Right lobe of liver (tissue), 4 donors: ENCODE results near the gene PSMB7.

Source experiments
- POLR2A ChIP-seq: fragments of 450-650 bp; IDR thresholded peaks from one replicate; pipeline ENCODE4 v1.6.1; 2017; ENCODE audit warnings: antibody characterized with exemption, mild to moderate bottlenecking
- TF ChIP-seq, protein P1 (sequence below), 4 donors: fragments of 200-600 bp in 3 of 4; fragments of 450-650 bp in 1 of 4; IDR thresholded peaks; one replicate each; pipeline versions ENCODE4 v1.5.1 to v1.8.0; 2016 to 2022; ENCODE audit warnings: antibody characterized with exemption in 4 of 4, mild to moderate bottlenecking in 2 of 4
- donor health status: DM: no; HTN: no; CAD: no.
- donor health status: DM: no; HTN: no; CAD: no.
- donor health status: DM: no; HTN: yes; CAD: no.

DNA sequence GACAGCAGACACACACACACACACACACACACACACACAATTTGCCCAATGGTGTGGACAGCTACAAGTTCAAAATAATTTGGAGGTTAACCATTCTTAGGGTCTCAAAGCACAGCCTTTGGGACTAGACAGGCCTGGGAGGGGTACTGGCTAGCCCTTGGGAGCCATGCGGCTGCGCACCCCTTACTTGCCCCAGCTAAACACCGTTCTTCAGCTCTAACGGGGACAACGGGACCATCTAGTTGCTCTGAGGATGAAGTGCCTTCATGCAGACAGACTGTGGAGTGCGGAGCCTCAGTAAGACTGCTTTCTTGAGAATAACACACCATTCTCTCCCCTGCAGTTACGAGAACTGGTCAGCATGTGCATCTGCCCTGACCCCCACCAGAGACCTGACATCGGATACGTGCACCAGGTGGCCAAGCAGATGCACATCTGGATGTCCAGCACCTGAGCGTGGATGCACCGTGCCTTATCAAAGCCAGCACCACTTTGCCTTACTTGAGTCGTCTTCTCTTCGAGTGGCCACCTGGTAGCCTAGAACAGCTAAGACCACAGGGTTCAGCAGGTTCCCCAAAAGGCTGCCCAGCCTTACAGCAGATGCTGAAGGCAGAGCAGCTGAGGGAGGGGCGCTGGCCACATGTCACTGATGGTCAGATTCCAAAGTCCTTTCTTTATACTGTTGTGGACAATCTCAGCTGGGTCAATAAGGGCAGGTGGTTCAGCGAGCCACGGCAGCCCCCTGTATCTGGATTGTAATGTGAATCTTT, 64.6 kb downstream of the PSMB7 start:
- TF ChIP-seq, protein P1, sequence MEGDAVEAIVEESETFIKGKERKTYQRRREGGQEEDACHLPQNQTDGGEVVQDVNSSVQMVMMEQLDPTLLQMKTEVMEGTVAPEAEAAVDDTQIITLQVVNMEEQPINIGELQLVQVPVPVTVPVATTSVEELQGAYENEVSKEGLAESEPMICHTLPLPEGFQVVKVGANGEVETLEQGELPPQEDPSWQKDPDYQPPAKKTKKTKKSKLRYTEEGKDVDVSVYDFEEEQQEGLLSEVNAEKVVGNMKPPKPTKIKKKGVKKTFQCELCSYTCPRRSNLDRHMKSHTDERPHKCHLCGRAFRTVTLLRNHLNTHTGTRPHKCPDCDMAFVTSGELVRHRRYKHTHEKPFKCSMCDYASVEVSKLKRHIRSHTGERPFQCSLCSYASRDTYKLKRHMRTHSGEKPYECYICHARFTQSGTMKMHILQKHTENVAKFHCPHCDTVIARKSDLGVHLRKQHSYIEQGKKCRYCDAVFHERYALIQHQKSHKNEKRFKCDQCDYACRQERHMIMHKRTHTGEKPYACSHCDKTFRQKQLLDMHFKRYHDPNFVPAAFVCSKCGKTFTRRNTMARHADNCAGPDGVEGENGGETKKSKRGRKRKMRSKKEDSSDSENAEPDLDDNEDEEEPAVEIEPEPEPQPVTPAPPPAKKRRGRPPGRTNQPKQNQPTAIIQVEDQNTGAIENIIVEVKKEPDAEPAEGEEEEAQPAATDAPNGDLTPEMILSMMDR (IDR thresholded peaks at IDR 0.05): no peak
- TF ChIP-seq POLR2A: no peak
